SK-N-SH (cell line): ENCODE results near the gene CD248. TPM values are rescaled to one million over a fixed set of nuclear protein-coding genes. Genes with fewer than 3 reads are reported as not detected.

Experiments used
- CTCF ChIA-PET: fragments of 300-600, 350-600 bp; formaldehyde crosslinking; extraction: SDS; loops from one replicate; lab custom pipeline; 2021; lab: Yijun Ruan, JAX
- POLR2A ChIA-PET: fragments of 350-600 bp; sonication (Branson Sonifier 250); formaldehyde crosslinking; extraction: SDS; loops from one replicate; lab custom pipeline; 2020; ENCODE audit warnings: antibody characterized with exemption, inconsistent platforms; lab: Yijun Ruan, JAX
- DNase-seq: peaks from one replicate; pipeline ENCODE4 v3.0.0; 2012
- H2AFZ ChIP-seq: fragments of 200-600 bp; sonication (generic); 2 replicates; pipeline ENCODE4 v1.8.1; 2016; ENCODE audit warnings: antibody characterized with exemption, mild to moderate bottlenecking, low read depth
- H3F3A ChIP-seq: fragments of 200-600 bp; sonication (generic); replicated peaks from 2 replicates; pipeline ENCODE3; 2016; ENCODE audit warnings: antibody characterized with exemption, mild to moderate bottlenecking; ENCODE audit not compliant: insufficient read depth
- H3K27ac ChIP-seq, 2 experiments: fragments of 200-500 bp in 1 of 2; fragments of 200-600 bp in 1 of 2; sonication (Bioruptor generic) in 1 of 2; sonication (generic), shearing (Covaris generic) in 1 of 2; 2 replicates each; pipeline versions ENCODE4 v1.5.1 to v1.6.1; 2014 to 2016; ENCODE audit warnings: low read depth in 2 of 2, inconsistent platforms in 1 of 2, low read length in 1 of 2, mild to moderate bottlenecking in 1 of 2, mixed read lengths in 1 of 2
- H3K27me3 ChIP-seq: fragments of 200-600 bp; sonication (generic), shearing (Covaris generic); 2 replicates; pipeline ENCODE4 v1.6.1; 2016; ENCODE audit warnings: mixed run types; ENCODE audit not compliant: insufficient read depth
- H3K36me3 ChIP-seq, 2 experiments: fragments of 200-500 bp in 1 of 2; fragments of 200-600 bp in 1 of 2; sonication (Bioruptor generic) in 1 of 2; sonication (generic) in 1 of 2; replicated peaks in 1 of 2; 2 replicates each; pipeline versions ENCODE3 to v1.5.1; 2014 to 2016; ENCODE audit warnings: low read length in 1 of 2, mild to moderate bottlenecking in 1 of 2; ENCODE audit not compliant: insufficient read depth in 2 of 2, control insufficient read depth in 1 of 2
- H3K4me1 ChIP-seq, 2 experiments: fragments of 200-500 bp in 1 of 2; fragments of 200-600 bp in 1 of 2; sonication (Bioruptor generic) in 1 of 2; sonication (generic), shearing (Covaris generic) in 1 of 2; 2 replicates each; pipeline versions ENCODE4 v1.5.1 to v1.6.1; 2014 to 2016; ENCODE audit warnings: low read depth in 1 of 2, low read length in 1 of 2, mixed run types in 1 of 2; ENCODE audit not compliant: insufficient read depth in 2 of 2, control insufficient read depth in 1 of 2
- H3K4me2 ChIP-seq: fragments of 200-600 bp; sonication (generic), shearing (Covaris generic); 2 replicates; pipeline ENCODE4 v1.6.1; 2017; ENCODE audit warnings: mixed run types
- H3K4me3 ChIP-seq, 2 experiments: fragments of 200-500 bp in 1 of 2; fragments of 200-600 bp in 1 of 2; sonication (Bioruptor generic) in 1 of 2; sonication (generic), shearing (Covaris generic) in 1 of 2; 2 replicates each; pipeline versions ENCODE4 v1.5.1 to v1.8.1; 2014 to 2016; ENCODE audit warnings: low read depth in 2 of 2, inconsistent platforms in 1 of 2, low read length in 1 of 2, mild to moderate bottlenecking in 1 of 2, mixed read lengths in 1 of 2, moderate library complexity in 1 of 2
- H3K79me2 ChIP-seq: fragments of 200-600 bp; sonication (generic); 2 replicates; pipeline ENCODE4 v1.8.1; 2017; ENCODE audit warnings: mild to moderate bottlenecking; ENCODE audit not compliant: insufficient read depth
- H3K9ac ChIP-seq: fragments of 200-600 bp; sonication (generic); 2 replicates; pipeline ENCODE4 v1.6.1; 2017; ENCODE audit warnings: mixed run types
- H3K9me2 ChIP-seq: fragments of 200-600 bp; sonication (generic); 2 replicates; pipeline ENCODE4 v1.6.1; 2017; ENCODE audit warnings: mixed run types
- H3K9me3 ChIP-seq: fragments of 200-600 bp; sonication (generic); 2 replicates; pipeline ENCODE4 v1.6.1; 2017; ENCODE audit warnings: mixed run types, mild to moderate bottlenecking, moderate library complexity
- H4K20me1 ChIP-seq: fragments of 200-600 bp; sonication (generic); 2 replicates; pipeline ENCODE4 v1.6.1; 2017; ENCODE audit warnings: mild to moderate bottlenecking, mixed run types; ENCODE audit not compliant: insufficient read depth
- CHD2 ChIP-seq: fragments of 150-350 bp; IDR thresholded peaks from 2 replicates; pipeline ENCODE4 v1.6.1; 2018; ENCODE audit warnings: low read length; ENCODE audit not compliant: partially characterized antibody
- ELF1 ChIP-seq: IDR thresholded peaks from 2 replicates; pipeline ENCODE4 v1.4.0; 2012
- EZH2phosphoT487 ChIP-seq: fragments of 200-600 bp; sonication (generic); IDR thresholded peaks from 2 replicates; pipeline ENCODE4 v1.6.1; 2017; ENCODE audit warnings: low read depth, mixed run types, mild to moderate bottlenecking, antibody characterized with exemption, moderate library complexity, borderline replicate concordance
- FOXM1 ChIP-seq: IDR thresholded peaks from 2 replicates; pipeline ENCODE4 v1.4.0; 2012; ENCODE audit warnings: low read depth, mild to moderate bottlenecking
- GATA2 ChIP-seq: sonication (generic); formaldehyde crosslinking; IDR thresholded peaks from 2 replicates; pipeline ENCODE4 v1.5.0; 2020; ENCODE audit warnings: mild to moderate bottlenecking, missing genetic modification reagents
- IRF3 ChIP-seq: fragments of 150-350 bp; IDR thresholded peaks from 2 replicates; pipeline ENCODE4 v1.6.1; 2016; ENCODE audit warnings: mild to moderate bottlenecking, low read depth, low read length
- JUND ChIP-seq: IDR thresholded peaks from 2 replicates; pipeline ENCODE4 v1.4.0; 2012
- MXI1 ChIP-seq: IDR thresholded peaks from 2 replicates; pipeline ENCODE4 v1.6.1; 2012; ENCODE audit warnings: mild to moderate bottlenecking, low read depth, low read length, improper control_type of control experiment
- NRF1 ChIP-seq: IDR thresholded peaks from 2 replicates; pipeline ENCODE4 v1.6.1; 2012; ENCODE audit warnings: low read depth, mild to moderate bottlenecking, low read length
- RCOR1 ChIP-seq: fragments of 150-350 bp; IDR thresholded peaks from 2 replicates; pipeline ENCODE4 v1.6.1; 2017; ENCODE audit warnings: antibody characterized with exemption, low read length
- REST ChIP-seq: IDR thresholded peaks from 2 replicates; pipeline ENCODE4 v1.6.1; 2012; ENCODE audit warnings: mild to moderate bottlenecking, low read depth, low read length, moderate library complexity
- RXRA ChIP-seq: IDR thresholded peaks from 2 replicates; pipeline ENCODE4 v1.4.0; 2012; ENCODE audit warnings: low read depth, mild to moderate bottlenecking, borderline replicate concordance
- SIN3A ChIP-seq: IDR thresholded peaks from 2 replicates; pipeline ENCODE4 v1.6.1; 2012; ENCODE audit warnings: low read depth, mild to moderate bottlenecking, low read length, moderate library complexity, borderline replicate concordance
- SMC3 ChIP-seq: IDR thresholded peaks from 2 replicates; pipeline ENCODE4 v1.6.1; 2012; ENCODE audit warnings: low read depth, low read length, improper control_type of control experiment
- TAF1 ChIP-seq: IDR thresholded peaks from 2 replicates; pipeline ENCODE4 v1.6.1; 2012; ENCODE audit warnings: low read depth, mild to moderate bottlenecking, low read length, moderate library complexity, borderline replicate concordance
- TCF12 ChIP-seq: IDR thresholded peaks from 2 replicates; pipeline ENCODE4 v1.4.0; 2012
- TEAD4 ChIP-seq: IDR thresholded peaks from 2 replicates; pipeline ENCODE4 v1.4.0; 2012; ENCODE audit warnings: mild to moderate bottlenecking, borderline replicate concordance; ENCODE audit not compliant: insufficient read depth
- WGBS: methylation state at CpG from one replicate; pipeline ENCODE4 v1.1.6; 2017; ENCODE audit warnings: low lambda C conversion rate; 5-methylcytosine and 5-hydroxymethylcytosine counted together
- polyA plus RNA-seq, 3 experiments: library from polyadenylated mRNA; depleted of rRNA; stranded (reverse); fragments of >200 nt; gene quantifications; 2 replicates each; pipeline ENCODE4 v1.2.3, GENCODE V29; 2012
- TF ChIP-seq, protein P1 (sequence below): IDR thresholded peaks from 2 replicates; pipeline ENCODE4 v1.4.0; 2012; ENCODE audit warnings: low read depth, borderline replicate concordance
- TF ChIP-seq, protein P2 (sequence below): fragments of 200-600 bp; sonication (generic); IDR thresholded peaks from 2 replicates; pipeline ENCODE4 v1.6.1; 2017; ENCODE audit warnings: antibody characterized with exemption, mild to moderate bottlenecking, moderate library complexity

CD248 gene
- polyA plus RNA-seq, 1 of the 3 experiments (the other 2 are of a cell fraction): 7.7 TPM

DNA sequence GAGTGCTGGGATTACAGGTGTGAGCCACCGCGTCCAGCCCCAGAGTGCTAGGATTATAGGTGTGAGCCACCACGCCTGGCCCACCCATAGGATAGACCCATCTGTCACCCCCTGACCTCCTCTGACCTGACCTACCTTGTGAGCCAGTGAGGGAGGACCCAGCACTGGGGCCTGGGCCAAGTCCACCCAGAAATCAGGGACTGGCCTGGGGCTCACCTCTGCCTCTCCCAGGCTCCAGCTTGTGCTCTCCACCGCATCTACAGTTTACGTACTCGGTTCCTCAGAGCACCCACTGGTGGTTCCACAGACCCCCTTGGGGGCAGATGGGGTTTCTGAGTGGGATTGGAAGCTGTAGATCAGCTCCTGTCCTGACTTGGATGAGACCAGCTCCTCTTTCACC, 48.3 kb upstream of the CD248 start:
- 96% methylated on average over 6 of the region's 6 CpGs for WGBS
- ChIA-PET POLR2A (interaction anchor here (1.7 kb wide), 1 partner anchor 17 kb away, joined by 4 read pairs; no protein-coding TSS in a partner anchor), CTCF (interaction anchor here (1.9 to 4.1 kb wide), 4 partner anchors 16 to 53 kb away, joined by 6 to 27 read pairs (median 14); no protein-coding TSS in a partner anchor)
- H3K9me2 ChIP-seq: no peaks in the 10 kb centered on the region
- peaks cover 3 to 11% of the 10 kb centered on the region in 2 experiments; a peak in 2 of 4 replicates for H3K4me1 ChIP-seq
- no peak overlapping the region for H3K4me2 ChIP-seq
- no peaks in the 10 kb centered on the region for H3K9me3 ChIP-seq
- H3K4me3 ChIP-seq: no peak overlapping the region
- H4K20me1 ChIP-seq: no peaks in the 10 kb centered on the region
- no peaks in the 10 kb centered on the region for H3K79me2 ChIP-seq
- no peak for DNase-seq
- H3K9ac ChIP-seq: no peak overlapping the region
- H3K27me3 ChIP-seq: no peaks in the 10 kb centered on the region
- no peak overlapping the region; a peak in 1 of 4 replicates for H3K27ac ChIP-seq
- H3F3A ChIP-seq: no peaks in the 10 kb centered on the region
- no peak overlapping the region for H2AFZ ChIP-seq
- TF ChIP-seq IRF3 (no peak), NRF1 (no peak), GATA2 (CRISPR knock-in tag) (no peak), MXI1 (no peak), REST (no peak), TCF12 (no peak), RXRA (no peak), TEAD4 (no peak), JUND (no peak), CHD2 (no peak), SMC3 (no peak), SIN3A (no peak), RCOR1 (no peak), TAF1 (no peak), FOXM1 (no peak), EZH2phosphoT487 (no peak), ELF1 (no peak)
- TF ChIP-seq, protein P1, sequence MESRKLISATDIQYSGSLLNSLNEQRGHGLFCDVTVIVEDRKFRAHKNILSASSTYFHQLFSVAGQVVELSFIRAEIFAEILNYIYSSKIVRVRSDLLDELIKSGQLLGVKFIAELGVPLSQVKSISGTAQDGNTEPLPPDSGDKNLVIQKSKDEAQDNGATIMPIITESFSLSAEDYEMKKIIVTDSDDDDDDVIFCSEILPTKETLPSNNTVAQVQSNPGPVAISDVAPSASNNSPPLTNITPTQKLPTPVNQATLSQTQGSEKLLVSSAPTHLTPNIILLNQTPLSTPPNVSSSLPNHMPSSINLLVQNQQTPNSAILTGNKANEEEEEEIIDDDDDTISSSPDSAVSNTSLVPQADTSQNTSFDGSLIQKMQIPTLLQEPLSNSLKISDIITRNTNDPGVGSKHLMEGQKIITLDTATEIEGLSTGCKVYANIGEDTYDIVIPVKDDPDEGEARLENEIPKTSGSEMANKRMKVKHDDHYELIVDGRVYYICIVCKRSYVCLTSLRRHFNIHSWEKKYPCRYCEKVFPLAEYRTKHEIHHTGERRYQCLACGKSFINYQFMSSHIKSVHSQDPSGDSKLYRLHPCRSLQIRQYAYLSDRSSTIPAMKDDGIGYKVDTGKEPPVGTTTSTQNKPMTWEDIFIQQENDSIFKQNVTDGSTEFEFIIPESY: no peak
- TF ChIP-seq, protein P2, sequence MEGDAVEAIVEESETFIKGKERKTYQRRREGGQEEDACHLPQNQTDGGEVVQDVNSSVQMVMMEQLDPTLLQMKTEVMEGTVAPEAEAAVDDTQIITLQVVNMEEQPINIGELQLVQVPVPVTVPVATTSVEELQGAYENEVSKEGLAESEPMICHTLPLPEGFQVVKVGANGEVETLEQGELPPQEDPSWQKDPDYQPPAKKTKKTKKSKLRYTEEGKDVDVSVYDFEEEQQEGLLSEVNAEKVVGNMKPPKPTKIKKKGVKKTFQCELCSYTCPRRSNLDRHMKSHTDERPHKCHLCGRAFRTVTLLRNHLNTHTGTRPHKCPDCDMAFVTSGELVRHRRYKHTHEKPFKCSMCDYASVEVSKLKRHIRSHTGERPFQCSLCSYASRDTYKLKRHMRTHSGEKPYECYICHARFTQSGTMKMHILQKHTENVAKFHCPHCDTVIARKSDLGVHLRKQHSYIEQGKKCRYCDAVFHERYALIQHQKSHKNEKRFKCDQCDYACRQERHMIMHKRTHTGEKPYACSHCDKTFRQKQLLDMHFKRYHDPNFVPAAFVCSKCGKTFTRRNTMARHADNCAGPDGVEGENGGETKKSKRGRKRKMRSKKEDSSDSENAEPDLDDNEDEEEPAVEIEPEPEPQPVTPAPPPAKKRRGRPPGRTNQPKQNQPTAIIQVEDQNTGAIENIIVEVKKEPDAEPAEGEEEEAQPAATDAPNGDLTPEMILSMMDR: no peak
- no peaks in the 10 kb centered on the region for H3K36me3 ChIP-seq
